Stomach (tissue), 9 donors: Measurements from ENCODE around the gene NEDD4L. TPM values are rescaled to one million over a fixed set of nuclear protein-coding genes. Genes with fewer than 3 reads are reported as not detected.

Source experiments
- DNase-seq, 2 donors: peaks; one replicate each; pipeline versions ENCODE4 v3.0.0 to v3.0.0-alpha.2; 2013 to 2019
- H3K27ac ChIP-seq, 5 donors: fragments of 200-600 bp in 4 of 5; sonication (generic) in 4 of 5; one replicate each; pipeline ENCODE4 v1.5.1; 2013 to 2019; ENCODE audit warnings: mild to moderate bottlenecking in 1 of 5, moderate library complexity in 1 of 5
- H3K27me3 ChIP-seq, 3 donors: fragments of 200-600 bp; sonication (generic); one replicate each; pipeline ENCODE4 v1.5.1; 2017 to 2019; ENCODE audit warnings: mixed run types in 1 of 3
- H3K36me3 ChIP-seq, 4 donors: fragments of 200-600 bp; sonication (generic); 1 replicate in 3 of 4; 2 replicates in 1 of 4; pipeline ENCODE4 v1.5.1; 2016 to 2019
- H3K4me1 ChIP-seq, 4 donors: fragments of 200-600 bp; sonication (generic); one replicate each; pipeline ENCODE4 v1.5.1; 2016 to 2019
- H3K4me3 ChIP-seq, 4 donors: fragments of 200-600 bp; sonication (generic) in 3 of 4; one replicate each; pipeline ENCODE4 v1.5.1; 2016 to 2019; ENCODE audit warnings: mild to moderate bottlenecking in 1 of 4
- H3K9me3 ChIP-seq, 4 donors: fragments of 200-600 bp; sonication (generic); one replicate each; pipeline ENCODE4 v1.5.1; 2016 to 2019
- CTCF ChIP-seq, 7 experiments: fragments of 450-650 bp in 4 of 7; fragments of 200-600 bp in 3 of 7; sonication (generic) in 3 of 7; IDR thresholded peaks; one replicate each; pipeline ENCODE4 v1.5.1; 2016 to 2019; ENCODE audit warnings: antibody characterized with exemption in 7 of 7, control low read depth in 2 of 7, mild to moderate bottlenecking in 1 of 7
- EP300 ChIP-seq: sonication (generic); formaldehyde crosslinking; IDR thresholded peaks from one replicate; pipeline ENCODE4 v1.6.1; 2017; ENCODE audit warnings: antibody characterized with exemption
- POLR2A ChIP-seq, 4 donors: fragments of 450-650 bp; IDR thresholded peaks; one replicate each; pipeline ENCODE4 v1.6.1; 2016; ENCODE audit warnings: antibody characterized with exemption in 4 of 4, control low read depth in 2 of 4, mild to moderate bottlenecking in 1 of 4, moderate library complexity in 1 of 4
- POLR2AphosphoS5 ChIP-seq, 3 donors: sonication (generic); formaldehyde crosslinking; IDR thresholded peaks; one replicate each; pipeline ENCODE4 v1.6.1; 2016; ENCODE audit warnings: antibody characterized with exemption in 3 of 3
- WGBS, 5 donors: extraction: QIAGEN DNeasy Blood & Tissue Kit in 3 of 5; methylation state at CpG; one replicate each; pipeline versions ENCODE4 v1.1.5 to v1.1.7; 2013 to 2018; 5-methylcytosine and 5-hydroxymethylcytosine counted together
- intact Hi-C: fragments of 100-400 bp; cut with DNase I; formaldehyde crosslinking; loops from one replicate; pipeline ENCODE4 v1.15.1; 2023; ENCODE audit warnings: low total_unique reads
- polyA plus RNA-seq, 3 donors: library from polyadenylated mRNA; stranded (reverse); fragments of 200-250 nt; gene quantifications; one replicate each; pipeline ENCODE4 v1.2.3, GENCODE V29; 2013
- total RNA-seq, 5 donors: library from RNA; depleted of rRNA; stranded (reverse); fragments of >200 nt; gene quantifications; one replicate each; pipeline versions ENCODE4 v1.1.0 to v1.2.3, GENCODE V29; 2014 to 2016
- donor health status: healthy with polysubstance abuse.
- donor health status: Bipolar disorder and iron deficiency.
- donor health status: healthy.

NEDD4L gene
- total and polyA plus RNA-seq, 8 donors = 46.1 to 315 (median 129) TPM

DNA sequence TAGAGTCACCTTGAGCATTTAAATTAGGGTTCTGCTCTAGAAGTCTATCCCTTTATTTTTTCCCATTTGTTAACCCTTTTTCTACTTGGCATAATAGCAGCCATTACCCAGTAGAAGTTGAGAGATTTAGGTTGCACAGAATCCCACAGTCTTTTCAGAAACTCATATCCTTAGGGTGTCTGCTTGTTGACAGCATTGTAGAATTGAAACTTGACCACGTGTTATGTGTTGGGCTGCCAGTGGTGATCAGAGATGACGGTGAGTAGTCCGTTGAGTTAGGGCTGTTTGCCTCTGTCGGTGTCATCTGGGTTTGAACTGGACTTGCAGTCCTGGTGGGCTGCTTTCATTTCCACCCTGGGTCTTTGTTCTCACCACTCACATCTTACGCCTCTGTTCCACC, 114.4 kb downstream of the NEDD4L start:
- Histone ChIP-seq H3K9me3 (no peaks in the 10 kb centered on the region), H3K4me3 (no peak overlapping the region), H3K27me3 (no peaks in the 10 kb centered on the region), H3K4me1 (peaks cover 4 to 34% (median 19%) of the 10 kb centered on the region in 4 donors), H3K36me3 (peaks cover 0 to 4% (median 0%) of the 10 kb centered on the region in 4 donors), H3K27ac (no peak overlapping the region)
- TF ChIP-seq CTCF (IDR thresholded peaks at IDR 0.05) (no peak), EP300 (no peak), POLR2AphosphoS5 (IDR thresholded peaks at IDR 0.05) (no peak), POLR2A (IDR thresholded peaks at IDR 0.05) (no peak)
- DNase-seq = no peak
- intact Hi-C loops = no loop called here
- WGBS, 5 donors = 87 to 99% (median 95%) methylated on average over 5 of the region's 5 CpGs

- H3K27ac ChIP-seq = no peak overlapping the region
- H3K36me3 ChIP-seq = peaks cover 0 to 9% (median 2%) of the 10 kb centered on the region in 4 donors
- peaks cover 1 to 29% (median 15%) of the 10 kb centered on the region in 4 donors for H3K4me1 ChIP-seq
- H3K4me3 ChIP-seq = no peak overlapping the region
- DNase-seq = no peak
- intact Hi-C loops = no loop called here
- 39 to 78% (median 56%) methylated on average over 3 of the region's 3 CpGs for WGBS, 5 donors
- no peaks in the 10 kb centered on the region for H3K27me3 ChIP-seq
- TF ChIP-seq EP300 (no peak), POLR2A (IDR thresholded peaks at IDR 0.05) (no peak), POLR2AphosphoS5 (IDR thresholded peaks at IDR 0.05) (no peak), CTCF (IDR thresholded peaks at IDR 0.05) (no peak)
- H3K9me3 ChIP-seq = no peaks in the 10 kb centered on the region
Observed at GRCh38 chr18:58161659-58162058, 117.6 kb downstream of the NEDD4L start.

GRCh38 chr18:58162127-58162526, 118.1 kb downstream of the NEDD4L start:
- Histone ChIP-seq H3K4me3 (no peak overlapping the region), H3K27me3 (no peaks in the 10 kb centered on the region), H3K36me3 (peaks cover 0 to 9% (median 3%) of the 10 kb centered on the region in 4 donors), H3K27ac (peak overlapping the region in 1 of 5 donors; percentile 32), H3K9me3 (no peaks in the 10 kb centered on the region), H3K4me1 (peaks cover 0 to 26% (median 14%) of the 10 kb centered on the region in 4 donors)
- TF ChIP-seq CTCF (IDR thresholded peaks at IDR 0.05) = no peak
- no peak for TF ChIP-seq POLR2A (IDR thresholded peaks at IDR 0.05)
- no peak for TF ChIP-seq POLR2AphosphoS5 (IDR thresholded peaks at IDR 0.05)
- no peak for TF ChIP-seq EP300
- intact Hi-C loops = no loop called here
- 77 to 88% (median 81%) methylated on average over 6 of the region's 6 CpGs for WGBS, 5 donors
- DNase-seq = no peak

DNA sequence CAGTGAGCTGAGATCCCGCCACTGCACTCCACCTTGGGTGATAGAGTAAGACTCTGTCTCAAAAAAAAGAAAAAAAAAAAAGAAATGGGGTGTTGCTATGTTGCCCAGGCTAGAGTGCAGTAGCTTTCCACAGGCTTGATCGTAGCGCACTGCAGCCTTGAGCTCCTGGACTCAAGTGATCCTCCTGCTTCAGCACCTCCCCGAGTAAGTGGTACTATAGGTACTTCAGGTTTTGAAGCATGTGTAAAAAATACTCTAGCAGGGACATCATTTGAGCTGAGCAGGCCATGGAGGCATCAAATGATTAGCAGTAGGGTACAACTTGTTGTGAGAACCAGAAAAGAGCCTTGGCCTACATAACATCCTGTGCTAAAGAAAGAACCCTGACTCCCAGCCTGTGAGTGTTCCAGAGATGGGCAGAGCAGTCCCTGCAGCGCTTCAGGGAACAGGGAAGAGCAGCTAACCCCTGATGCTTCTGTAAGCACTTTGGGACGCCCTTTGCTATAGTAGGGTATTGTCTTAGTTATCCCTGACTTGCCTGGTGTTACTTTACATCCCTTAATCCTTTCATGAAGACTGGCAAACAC, 119.1 kb downstream of the NEDD4L start:
- intact Hi-C loops = no loop called here
- WGBS, 5 donors = 90 to 99% (median 95%) methylated on average over 6 of the region's 6 CpGs
- no peaks in the 10 kb centered on the region for H3K9me3 ChIP-seq

More for the DNA sequence above, 119.1 kb downstream of the NEDD4L start:
- DNase-seq = no peak
- Histone ChIP-seq H3K4me1 (peaks cover 0 to 26% (median 12%) of the 10 kb centered on the region in 4 donors), H3K27me3 (no peaks in the 10 kb centered on the region), H3K27ac (no peak overlapping the region), H3K36me3 (peaks cover 0 to 9% (median 5%) of the 10 kb centered on the region in 4 donors), H3K4me3 (no peak overlapping the region)
- no peak for TF ChIP-seq EP300
- TF ChIP-seq CTCF (IDR thresholded peaks at IDR 0.05) = no peak
- TF ChIP-seq POLR2A (IDR thresholded peaks at IDR 0.05) = no peak
- no peak for TF ChIP-seq POLR2AphosphoS5 (IDR thresholded peaks at IDR 0.05)
